Chondrocyte (in vitro differentiated cells): ENCODE results near the gene ABCA1. TPM values are rescaled to one million over a fixed set of nuclear protein-coding genes. Genes with fewer than 3 reads are reported as not detected.

Experiments used
- DNase-seq: peaks from one replicate; pipeline ENCODE4 v3.0.0; 2021; ENCODE audit warnings: mixed read lengths, low spot score
- H3K27ac Mint-ChIP-seq: one replicate; pipeline ENCODE4 v1.8.0; 2021; ENCODE audit warnings: mild to moderate bottlenecking, moderate library complexity, mixed read lengths; ENCODE audit not compliant: unreplicated experiment
- H3K27me3 Mint-ChIP-seq: 2 replicates; pipeline ENCODE4 v1.8.0; 2021; ENCODE audit warnings: low read depth, mixed read lengths
- H3K36me3 Mint-ChIP-seq: 2 replicates; pipeline ENCODE4 v1.8.0; 2021; ENCODE audit warnings: low read depth, mixed read lengths
- H3K4me1 Mint-ChIP-seq: 2 replicates; pipeline ENCODE4 v1.8.0; 2021; ENCODE audit warnings: low read depth, mild to moderate bottlenecking, mixed read lengths
- H3K4me3 Mint-ChIP-seq: one replicate; pipeline ENCODE4 v1.8.0; 2021; ENCODE audit warnings: mild to moderate bottlenecking, moderate library complexity, mixed read lengths; ENCODE audit not compliant: unreplicated experiment
- H3K9me3 Mint-ChIP-seq: 2 replicates; pipeline ENCODE4 v1.8.0; 2021; ENCODE audit warnings: low read depth, mixed read lengths
- CTCF ChIP-seq: fragments of 200-600 bp; sonication (generic); IDR thresholded peaks from 2 replicates; pipeline ENCODE4 v1.5.0; 2021; ENCODE audit warnings: antibody characterized with exemption, mild to moderate bottlenecking, moderate library complexity
- total RNA-seq: library from RNA; stranded (reverse); gene quantifications from 3 replicates; pipeline ENCODE4 v1.2.1, GENCODE V29; 2021

The ABCA1 gene
- total RNA-seq, 1 donor from 2014 or later: 22.4 TPM

- DNase-seq: no peak
- TF ChIP-seq CTCF: no peak
- Mint-ChIP-seq H3K27me3 (no peaks in the 10 kb centered on the region), H3K9me3 (no peaks in the 10 kb centered on the region), H3K4me3 (no peak overlapping the region), H3K27ac (no peak overlapping the region), H3K36me3 (peaks cover 12% of the 10 kb centered on the region), H3K4me1 (no peaks in the 10 kb centered on the region)
Measured at GRCh38 chr9:104779334-104779733, 148.6 kb downstream of the ABCA1 start.

GRCh38 chr9:104778802-104779201 lies 149.2 kb downstream of the ABCA1 start:
- no peaks in the 10 kb centered on the region for H3K4me1 Mint-ChIP-seq
- DNase-seq: no peak
- no peak overlapping the region for H3K4me3 Mint-ChIP-seq
- peaks cover 8% of the 10 kb centered on the region for H3K36me3 Mint-ChIP-seq
- no peaks in the 10 kb centered on the region for H3K27me3 Mint-ChIP-seq
- no peak overlapping the region for H3K27ac Mint-ChIP-seq
- no peaks in the 10 kb centered on the region for H3K9me3 Mint-ChIP-seq
- TF ChIP-seq CTCF: no peak

- TF ChIP-seq CTCF: no peak
- Mint-ChIP-seq H3K4me1 (peaks cover 10% of the 10 kb centered on the region), H3K36me3 (peaks cover 2% of the 10 kb centered on the region), H3K4me3 (no peak overlapping the region), H3K9me3 (no peaks in the 10 kb centered on the region), H3K27me3 (no peaks in the 10 kb centered on the region), H3K27ac (no peak overlapping the region)
- no peak for DNase-seq
Measured at GRCh38 chr9:104776797-104777196, 151.2 kb downstream of the ABCA1 start.

GRCh38 chr9:104775976-104776375 lies 152.0 kb downstream of the ABCA1 start:
- peaks cover 10% of the 10 kb centered on the region for H3K4me1 Mint-ChIP-seq
- no peak for DNase-seq
- H3K9me3 Mint-ChIP-seq: no peaks in the 10 kb centered on the region
- no peak overlapping the region for H3K27ac Mint-ChIP-seq
- H3K36me3 Mint-ChIP-seq: peaks cover 2% of the 10 kb centered on the region
- TF ChIP-seq CTCF: no peak
- no peaks in the 10 kb centered on the region for H3K27me3 Mint-ChIP-seq
- no peak overlapping the region for H3K4me3 Mint-ChIP-seq

- no peak overlapping the region for H3K4me3 Mint-ChIP-seq
- TF ChIP-seq CTCF: no peak
- H3K27ac Mint-ChIP-seq: no peak overlapping the region
- peaks cover 10% of the 10 kb centered on the region for H3K4me1 Mint-ChIP-seq
- peaks cover 2% of the 10 kb centered on the region for H3K36me3 Mint-ChIP-seq
- H3K9me3 Mint-ChIP-seq: no peaks in the 10 kb centered on the region
- DNase-seq: no peak
- no peaks in the 10 kb centered on the region for H3K27me3 Mint-ChIP-seq
Measured at GRCh38 chr9:104775574-104775936, 152.4 kb downstream of the ABCA1 start.
